GM21367 (cell line): ENCODE measurements around the gene ALDH9A1.

Experiments used
- ATAC-seq: cut with Tn5 transposase; IDR thresholded peaks from one replicate; pipeline ENCODE4 v1.9.1; 2021; ENCODE audit not compliant: unreplicated experiment

ALDH9A1 gene

GRCh38 chr1:165628147-165628822 lies 70.1 kb downstream of the ALDH9A1 start:
- ATAC-seq, result no peak

- ATAC-seq, result no peak
These were observed 73.9 kb downstream of the ALDH9A1 start for GRCh38 chr1:165624441-165624840.

- no peak for ATAC-seq
These were observed 74.7 kb downstream of the ALDH9A1 start for GRCh38 chr1:165623624-165624023.

- no peak for ATAC-seq
These were observed 78.7 kb downstream of the ALDH9A1 start for GRCh38 chr1:165619647-165620151.

- no peak for ATAC-seq
These were observed 81.3 kb downstream of the ALDH9A1 start for GRCh38 chr1:165616987-165617546.

- no peak for ATAC-seq
These were observed 82.2 kb downstream of the ALDH9A1 start for GRCh38 chr1:165616054-165616612.
